ENCODE measurements around the gene ST8SIA6. TPM values are rescaled to one million over a fixed set of nuclear protein-coding genes. Genes with fewer than 3 reads are reported as not detected.
"Not testable (repeated sequence)": the region's sequence is repeated elsewhere in the genome, so short reads cannot be mapped to it uniquely, and the experiment has no call there.

ST8SIA6 gene, protein sequence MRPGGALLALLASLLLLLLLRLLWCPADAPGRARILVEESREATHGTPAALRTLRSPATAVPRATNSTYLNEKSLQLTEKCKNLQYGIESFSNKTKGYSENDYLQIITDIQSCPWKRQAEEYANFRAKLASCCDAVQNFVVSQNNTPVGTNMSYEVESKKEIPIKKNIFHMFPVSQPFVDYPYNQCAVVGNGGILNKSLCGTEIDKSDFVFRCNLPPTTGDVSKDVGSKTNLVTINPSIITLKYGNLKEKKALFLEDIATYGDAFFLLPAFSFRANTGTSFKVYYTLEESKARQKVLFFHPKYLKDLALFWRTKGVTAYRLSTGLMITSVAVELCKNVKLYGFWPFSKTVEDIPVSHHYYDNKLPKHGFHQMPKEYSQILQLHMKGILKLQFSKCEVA
- total RNA-seq = 10 to 100 TPM in 1 of 2 donors, 1 to 10 TPM in 1; 5.3 to 11.0 TPM

DNA sequence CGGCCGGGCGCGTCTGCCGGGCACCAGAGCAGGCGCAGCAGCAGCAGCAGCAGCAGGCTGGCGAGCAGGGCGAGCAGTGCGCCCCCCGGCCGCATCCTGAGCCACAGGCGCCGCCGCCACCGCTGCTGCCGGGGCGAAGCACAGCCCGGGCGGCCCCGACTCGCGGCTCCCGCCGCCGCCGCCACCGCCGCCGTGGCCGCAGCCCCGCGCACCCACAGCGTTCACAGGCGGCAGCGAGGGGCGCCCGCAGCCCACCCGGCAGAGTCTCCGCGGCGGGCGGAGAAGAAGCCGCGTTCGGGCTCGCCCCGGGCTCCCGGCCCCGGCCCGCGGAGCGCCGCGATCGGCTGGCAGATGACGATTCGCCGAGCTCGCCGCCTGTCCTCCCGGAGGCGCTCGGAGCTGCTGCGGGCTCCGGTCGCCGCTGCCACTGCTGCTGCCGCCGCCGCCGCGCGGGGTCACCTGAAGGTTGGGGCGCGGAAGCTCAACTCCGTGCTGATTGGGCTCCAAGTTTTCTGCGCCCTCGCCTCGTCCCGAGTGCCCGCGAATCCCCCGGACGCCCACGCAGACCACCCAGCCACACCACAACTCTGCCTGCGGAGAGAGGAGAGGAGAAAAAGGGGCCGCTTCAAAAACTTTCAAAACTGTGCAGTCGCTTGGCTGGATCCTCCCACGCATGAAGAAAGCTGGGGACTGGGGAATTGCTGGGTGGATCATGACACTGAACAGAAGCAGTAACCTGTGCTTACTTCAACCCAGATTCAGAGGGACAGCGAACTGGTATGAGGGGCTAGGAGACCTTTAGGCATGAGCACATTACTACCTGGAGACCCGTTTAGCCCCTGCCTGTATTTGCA is at the start of gene ST8SIA6:
Gene ST8SIA6, minus strand, starts transcription at position 435 of the 854 bp plus-strand sequence. Its CDS starts 340 bp downstream, at position 95.
- DNase-seq (ENCODE audit: low spot score) = no peak
- Histone ChIP-seq H3K4me3 (peak within 1 kb of the TSS; percentile 35 to 52), H3K36me3 (no peaks in the 10 kb centered on the region), H3K9me3 (peaks cover 0 to 10% of the 10 kb centered on the region in 2 donors), H3K27ac (peak within 1 kb of the TSS; percentile 45 to 48), H3K4me1 (peaks cover 0 to 15% of the 10 kb centered on the region in 2 donors), H3K27me3 (no peaks in the 10 kb centered on the region)
- TF ChIP-seq, protein P1, sequence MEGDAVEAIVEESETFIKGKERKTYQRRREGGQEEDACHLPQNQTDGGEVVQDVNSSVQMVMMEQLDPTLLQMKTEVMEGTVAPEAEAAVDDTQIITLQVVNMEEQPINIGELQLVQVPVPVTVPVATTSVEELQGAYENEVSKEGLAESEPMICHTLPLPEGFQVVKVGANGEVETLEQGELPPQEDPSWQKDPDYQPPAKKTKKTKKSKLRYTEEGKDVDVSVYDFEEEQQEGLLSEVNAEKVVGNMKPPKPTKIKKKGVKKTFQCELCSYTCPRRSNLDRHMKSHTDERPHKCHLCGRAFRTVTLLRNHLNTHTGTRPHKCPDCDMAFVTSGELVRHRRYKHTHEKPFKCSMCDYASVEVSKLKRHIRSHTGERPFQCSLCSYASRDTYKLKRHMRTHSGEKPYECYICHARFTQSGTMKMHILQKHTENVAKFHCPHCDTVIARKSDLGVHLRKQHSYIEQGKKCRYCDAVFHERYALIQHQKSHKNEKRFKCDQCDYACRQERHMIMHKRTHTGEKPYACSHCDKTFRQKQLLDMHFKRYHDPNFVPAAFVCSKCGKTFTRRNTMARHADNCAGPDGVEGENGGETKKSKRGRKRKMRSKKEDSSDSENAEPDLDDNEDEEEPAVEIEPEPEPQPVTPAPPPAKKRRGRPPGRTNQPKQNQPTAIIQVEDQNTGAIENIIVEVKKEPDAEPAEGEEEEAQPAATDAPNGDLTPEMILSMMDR (IDR thresholded peaks at IDR 0.05) = no peak

DNA sequence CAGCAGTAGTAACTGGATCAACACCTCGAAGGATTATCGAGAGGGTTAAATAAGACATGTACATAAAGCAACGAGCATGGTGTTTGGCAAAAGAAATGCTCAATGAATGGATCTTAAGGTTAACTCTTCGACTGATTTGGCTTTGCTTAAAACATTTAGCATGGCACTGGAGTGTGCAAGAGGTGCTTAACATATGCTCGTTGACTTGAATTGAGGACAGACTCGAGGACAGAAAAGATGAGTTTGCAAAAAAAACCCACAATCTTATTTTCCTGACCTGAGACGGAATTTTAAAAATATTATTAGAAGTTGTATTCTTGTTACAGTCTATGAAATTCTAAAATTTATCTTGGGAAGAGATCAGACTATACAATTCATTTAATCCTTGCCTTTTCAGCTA is 49.4 kb upstream of the ST8SIA6 start:
- no peaks in the 10 kb centered on the region for H3K27me3 ChIP-seq
- TF ChIP-seq, protein P1 (IDR thresholded peaks at IDR 0.05) = no peak
- H3K9me3 ChIP-seq = no peaks in the 10 kb centered on the region
- H3K4me1 ChIP-seq = no peaks in the 10 kb centered on the region
- H3K27ac ChIP-seq = no peak overlapping the region
- H3K4me3 ChIP-seq = no peak overlapping the region
- no peaks in the 10 kb centered on the region for H3K36me3 ChIP-seq
- DNase-seq (ENCODE audit: low spot score) = no peak

DNA sequence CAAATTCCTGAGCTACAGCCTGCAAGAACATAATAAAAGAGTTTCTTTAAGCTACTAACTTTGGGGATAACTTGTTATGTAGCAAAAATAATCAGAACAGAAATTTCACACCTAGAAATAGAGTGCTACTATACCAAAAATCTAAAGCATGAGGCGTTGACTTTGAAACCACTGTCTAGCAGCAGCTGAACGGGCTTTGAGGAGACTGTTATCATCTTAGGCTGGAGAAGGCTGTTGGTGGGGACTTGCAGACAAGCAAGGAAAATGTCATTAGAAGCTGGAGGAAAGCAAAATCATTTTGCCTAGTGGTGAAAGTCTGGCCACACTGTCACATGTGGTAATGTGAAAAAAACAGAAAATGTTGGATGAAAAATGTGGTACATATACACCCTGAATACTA is 48.4 kb upstream of the ST8SIA6 start:
- no peak for DNase-seq (ENCODE audit: low spot score)
- H3K4me3 ChIP-seq = no peak overlapping the region
- TF ChIP-seq, protein P1 (IDR thresholded peaks at IDR 0.05) = no peak

DNA sequence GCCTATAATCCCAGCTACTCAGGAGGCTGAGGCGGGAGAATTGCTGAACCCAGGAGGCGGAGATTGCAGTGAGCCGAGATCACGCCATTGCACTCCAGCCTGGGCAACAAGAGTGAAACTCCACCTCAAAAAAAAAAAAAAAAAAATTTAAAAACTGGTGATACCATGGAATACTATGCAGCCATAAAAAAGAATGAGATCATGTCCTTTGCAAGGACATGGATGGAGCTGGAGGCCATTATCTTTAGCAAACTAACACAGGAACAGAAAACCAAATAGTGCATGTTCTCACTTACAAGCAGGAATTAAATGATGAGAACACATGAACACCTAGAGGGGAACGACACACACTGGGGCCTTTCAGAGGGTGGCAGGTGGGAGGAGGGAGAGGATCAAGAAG is 44.6 kb upstream of the ST8SIA6 start:
- not testable (repeated sequence) for H3K4me1 ChIP-seq; H3K27ac ChIP-seq; H3K4me3 ChIP-seq; H3K27me3 ChIP-seq; H3K36me3 ChIP-seq; DNase-seq (ENCODE audit: low spot score); H3K9me3 ChIP-seq

More for the DNA sequence above, 48.4 kb upstream of the ST8SIA6 start:
- no peak overlapping the region for H3K27ac ChIP-seq
- no peaks in the 10 kb centered on the region for H3K36me3 ChIP-seq
- no peaks in the 10 kb centered on the region for H3K27me3 ChIP-seq
- no peaks in the 10 kb centered on the region for H3K9me3 ChIP-seq
- no peaks in the 10 kb centered on the region for H3K4me1 ChIP-seq

DNA sequence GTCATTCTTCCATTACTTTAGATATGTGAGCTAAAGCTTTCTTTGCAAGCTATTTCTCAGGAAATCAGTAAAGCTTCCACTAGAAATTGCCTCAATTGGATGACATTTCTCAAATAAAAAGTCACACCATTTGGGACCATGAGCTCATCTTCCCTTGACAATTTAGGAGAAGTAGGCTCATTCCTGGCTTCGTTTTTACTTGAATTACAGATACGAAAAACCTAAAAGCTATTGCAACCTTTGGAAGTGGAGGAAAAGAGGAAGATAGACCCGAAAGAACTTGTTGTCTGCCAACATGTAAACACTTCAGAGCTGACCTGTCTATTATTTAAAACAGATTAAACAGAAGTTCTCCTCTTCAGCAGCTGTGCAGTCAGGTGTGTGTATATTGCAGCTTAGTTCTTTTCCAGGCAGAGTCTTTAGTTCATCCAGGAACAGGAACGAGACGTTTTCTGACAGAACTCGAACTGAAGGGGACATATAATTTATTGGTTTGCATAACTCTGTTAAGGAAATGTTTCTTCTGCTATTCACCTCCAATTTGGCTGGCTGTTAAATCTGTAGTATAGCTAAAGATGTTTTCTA is 43.1 kb upstream of the ST8SIA6 start:
- Histone ChIP-seq H3K4me3 (no peak overlapping the region), H3K27me3 (no peaks in the 10 kb centered on the region), H3K27ac (no peak overlapping the region), H3K9me3 (no peaks in the 10 kb centered on the region), H3K4me1 (no peaks in the 10 kb centered on the region), H3K36me3 (no peaks in the 10 kb centered on the region)
- TF ChIP-seq, protein P1 (IDR thresholded peaks at IDR 0.05) = no peak
- no peak for DNase-seq (ENCODE audit: low spot score)
